HCEC 1CT (cell line): ENCODE results near the gene MCM8.

ENCODE experiments used
- DNase-seq: peaks from one replicate; pipeline ENCODE4 v3.0.0-alpha.2; 2017

Gene MCM8

DNA sequence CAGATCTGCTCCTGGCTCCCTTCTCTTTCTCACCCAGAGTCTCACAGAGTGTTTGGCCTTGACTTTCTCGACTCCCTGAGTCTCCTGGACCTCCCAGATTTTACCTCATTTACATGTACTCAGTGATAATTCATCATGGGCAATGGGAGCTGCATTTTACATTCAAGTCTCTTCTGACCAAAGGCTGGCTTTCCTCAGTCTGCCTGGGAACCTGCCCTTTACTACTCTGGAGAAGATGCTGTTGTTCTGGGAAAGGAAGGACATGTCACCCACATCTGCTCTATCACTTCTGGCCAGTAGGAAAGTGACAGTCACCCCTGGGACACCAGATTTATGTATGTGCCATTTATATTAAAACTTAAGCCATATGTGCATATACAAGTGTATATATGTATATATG is 96.0 kb downstream of the MCM8 start:
- DNase-seq = no peak

DNA sequence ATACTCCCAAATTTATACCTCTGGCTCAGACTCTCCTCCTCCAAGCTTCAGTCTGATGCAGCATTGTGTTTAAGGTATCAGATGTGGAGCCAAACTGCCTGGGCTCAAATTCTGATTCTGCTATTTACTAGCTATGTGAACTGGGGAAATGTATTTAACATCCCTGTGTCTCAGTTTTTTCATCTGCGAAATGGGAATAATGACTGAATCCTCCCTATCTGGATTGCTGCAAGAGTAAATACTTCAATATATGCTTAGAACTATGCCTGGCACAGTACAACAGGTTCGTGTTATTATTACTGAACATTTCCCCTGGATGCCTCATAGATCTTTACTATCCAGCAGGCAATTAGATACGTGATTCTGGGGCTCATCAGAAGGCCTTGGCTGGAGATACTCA is 97.9 kb downstream of the MCM8 start:
- DNase-seq = no peak
